Testis (tissue), 3 donors: ENCODE results near the gene MACO1. TPM values are rescaled to one million over a fixed set of nuclear protein-coding genes. Genes with fewer than 3 reads are reported as not detected.

ENCODE experiments used
- DNase-seq: peaks from one replicate; pipeline ENCODE4 v3.0.0-alpha.2; 2019
- H3K27ac ChIP-seq, 2 donors: fragments of 200-600 bp; sonication (generic); one replicate each; pipeline ENCODE4 v1.5.1; 2019
- H3K27me3 ChIP-seq: fragments of 200-600 bp; sonication (generic); one replicate; pipeline ENCODE4 v1.5.1; 2019
- H3K36me3 ChIP-seq: fragments of 200-600 bp; sonication (generic); one replicate; pipeline ENCODE4 v1.5.1; 2017; ENCODE audit warnings: low read depth; ENCODE audit errors: missing control alignments
- H3K4me1 ChIP-seq: fragments of 200-600 bp; sonication (generic); one replicate; pipeline ENCODE4 v1.5.1; 2019
- H3K4me3 ChIP-seq, 2 donors: fragments of 200-600 bp; sonication (generic); one replicate each; pipeline ENCODE4 v1.5.1; 2017 to 2019
- H3K9me3 ChIP-seq: fragments of 200-600 bp; sonication (generic); one replicate; pipeline ENCODE4 v1.5.1; 2017
- POLR2A ChIP-seq: fragments of 450-650 bp; IDR thresholded peaks from one replicate; pipeline ENCODE4 v1.6.1; 2017; ENCODE audit warnings: antibody characterized with exemption, mild to moderate bottlenecking, moderate library complexity
- WGBS, 2 donors: methylation state at CpG; one replicate each; pipeline ENCODE4 v1.1.5; 2018; 5-methylcytosine and 5-hydroxymethylcytosine counted together
- intact Hi-C: fragments of 100-400 bp; cut with DNase I; formaldehyde crosslinking; loops from one replicate; pipeline ENCODE4 v1.15.1; 2023; ENCODE audit warnings: low total_unique reads
- polyA plus RNA-seq: library from polyadenylated mRNA; stranded (reverse); fragments of 350-450 nt; fragmentation: Illumina TruSeq; extraction: RNeasy Lipid Tissue Mini Kit (QIAGEN cat#74804); gene quantifications from one replicate; pipeline ENCODE4 v1.2.3, GENCODE V29; 2014; ENCODE audit warnings: low read depth, low replicate concordance; ENCODE audit not compliant: insufficient read depth
- total RNA-seq, 2 donors: library from RNA; depleted of rRNA; stranded (reverse); fragments of >200 nt; gene quantifications; one replicate each; pipeline ENCODE4 v1.2.3, GENCODE V29; 2016
- TF ChIP-seq, protein P1 (sequence below), 3 experiments: fragments of 450-650 bp in 2 of 3; fragments of 200-600 bp in 1 of 3; sonication (generic) in 1 of 3; IDR thresholded peaks; one replicate each; pipeline ENCODE4 v1.5.1; 2016 to 2019; ENCODE audit warnings: antibody characterized with exemption in 3 of 3, mild to moderate bottlenecking in 2 of 3, moderate library complexity in 1 of 3

MACO1 gene
- total and polyA plus RNA-seq, 3 donors from 2014 or later: 22.1 to 51.3 (median 25.4) TPM

DNA sequence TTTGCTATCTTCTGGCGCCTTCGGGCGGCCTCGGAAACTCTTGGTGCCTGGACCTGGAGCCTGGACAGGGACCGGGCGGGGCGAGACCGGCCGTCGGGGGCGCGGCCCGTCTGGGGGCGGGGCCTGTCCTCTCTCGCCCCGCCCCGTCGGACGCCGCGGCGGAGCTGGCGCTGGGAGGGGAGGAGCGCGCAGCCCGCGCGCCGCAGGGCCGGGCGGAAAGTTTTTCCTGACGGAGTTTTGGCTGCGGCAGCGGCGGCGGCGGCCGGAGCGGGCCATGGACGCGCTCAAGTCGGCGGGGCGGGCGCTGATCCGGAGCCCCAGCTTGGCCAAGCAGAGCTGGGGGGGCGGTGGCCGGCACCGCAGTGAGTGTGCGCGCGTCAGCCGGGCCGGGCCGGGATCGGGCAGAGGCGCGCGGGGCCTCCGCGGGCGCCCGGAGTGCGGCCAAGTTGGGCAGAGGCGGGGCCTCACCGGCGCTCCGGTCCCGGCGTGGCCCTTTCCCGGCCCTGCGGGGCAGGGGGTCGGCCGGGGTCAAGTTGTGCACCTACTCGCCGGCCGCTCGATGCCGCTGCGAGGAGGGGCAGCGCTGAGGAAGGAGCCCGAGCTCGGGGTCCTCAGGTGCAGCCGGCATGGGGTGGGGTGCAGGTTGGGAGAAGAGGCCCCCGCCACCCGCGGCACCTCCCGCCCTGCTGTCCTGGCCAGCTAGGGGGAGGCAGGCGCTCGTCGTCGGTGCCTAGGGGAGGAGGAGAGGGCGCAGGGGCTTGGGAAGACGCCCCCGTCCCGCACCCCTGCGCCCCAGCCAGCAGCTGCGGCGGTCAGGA lies 112.9 kb downstream of the MACO1 start, which contains the start of gene LDLRAP1:
TSS of gene LDLRAP1 (plus strand) at position 182 of the 818 bp plus-strand sequence. CDS start at position 275, 93 bp downstream.
- Histone ChIP-seq H3K27me3 (no peaks in the 10 kb centered on the region), H3K4me1 (peaks cover 22% of the 10 kb centered on the region), H3K4me3 (peak within 1 kb of the TSS; percentile 75 to 84), H3K36me3 (no peaks in the 10 kb centered on the region), H3K9me3 (no peaks in the 10 kb centered on the region), H3K27ac (peak within 1 kb of the TSS; percentile 10 to 73)
- peak; percentile 71 for DNase-seq
- intact Hi-C loops: no loop called here
- no peak for TF ChIP-seq POLR2A
- TF ChIP-seq, protein P1, sequence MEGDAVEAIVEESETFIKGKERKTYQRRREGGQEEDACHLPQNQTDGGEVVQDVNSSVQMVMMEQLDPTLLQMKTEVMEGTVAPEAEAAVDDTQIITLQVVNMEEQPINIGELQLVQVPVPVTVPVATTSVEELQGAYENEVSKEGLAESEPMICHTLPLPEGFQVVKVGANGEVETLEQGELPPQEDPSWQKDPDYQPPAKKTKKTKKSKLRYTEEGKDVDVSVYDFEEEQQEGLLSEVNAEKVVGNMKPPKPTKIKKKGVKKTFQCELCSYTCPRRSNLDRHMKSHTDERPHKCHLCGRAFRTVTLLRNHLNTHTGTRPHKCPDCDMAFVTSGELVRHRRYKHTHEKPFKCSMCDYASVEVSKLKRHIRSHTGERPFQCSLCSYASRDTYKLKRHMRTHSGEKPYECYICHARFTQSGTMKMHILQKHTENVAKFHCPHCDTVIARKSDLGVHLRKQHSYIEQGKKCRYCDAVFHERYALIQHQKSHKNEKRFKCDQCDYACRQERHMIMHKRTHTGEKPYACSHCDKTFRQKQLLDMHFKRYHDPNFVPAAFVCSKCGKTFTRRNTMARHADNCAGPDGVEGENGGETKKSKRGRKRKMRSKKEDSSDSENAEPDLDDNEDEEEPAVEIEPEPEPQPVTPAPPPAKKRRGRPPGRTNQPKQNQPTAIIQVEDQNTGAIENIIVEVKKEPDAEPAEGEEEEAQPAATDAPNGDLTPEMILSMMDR (IDR thresholded peaks at IDR 0.05): no peak
- WGBS, 2 donors: 0 to 1% methylated on average over 5 to 23 of the region's 99 CpGs

DNA sequence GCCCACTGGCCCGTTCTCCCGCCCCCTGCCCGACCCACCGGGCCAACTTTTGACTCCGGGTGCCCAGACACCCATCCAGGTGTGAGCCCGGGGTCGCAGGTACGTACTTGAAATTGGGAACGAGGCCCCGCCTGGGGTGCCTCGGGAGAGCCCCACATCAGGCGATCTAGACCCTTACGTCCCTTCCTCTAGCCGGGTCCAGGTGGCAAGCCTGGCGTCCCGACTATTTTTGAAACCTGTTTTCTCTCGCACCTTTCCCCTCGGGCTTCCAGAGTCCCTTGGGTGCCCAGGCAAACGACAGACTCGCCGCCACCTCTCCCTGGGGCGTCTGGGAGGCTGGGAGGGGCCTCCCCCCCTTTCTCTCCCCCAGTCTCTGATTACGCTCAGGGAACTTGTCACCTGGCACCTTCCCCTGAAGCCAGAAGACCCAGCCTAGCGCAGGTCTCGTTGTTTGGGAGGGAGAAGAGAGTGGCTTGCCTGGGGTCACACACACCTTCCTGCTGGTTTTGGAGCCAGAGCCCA lies 113.6 kb downstream of the MACO1 start:
- 8 to 12% methylated on average over 20 to 25 of the region's 25 CpGs for WGBS, 2 donors
- intact Hi-C loops: no loop called here
- H3K4me3 ChIP-seq: peak overlapping the region; percentile 75 to 84
- peak overlapping the region; percentile 10 to 73 for H3K27ac ChIP-seq
- H3K4me1 ChIP-seq: peaks cover 25% of the 10 kb centered on the region
- no peaks in the 10 kb centered on the region for H3K27me3 ChIP-seq
- no peaks in the 10 kb centered on the region for H3K9me3 ChIP-seq
- H3K36me3 ChIP-seq: no peaks in the 10 kb centered on the region
- no peak for DNase-seq
- TF ChIP-seq, protein P1 (IDR thresholded peaks at IDR 0.05): no peak
- TF ChIP-seq POLR2A: no peak

DNA sequence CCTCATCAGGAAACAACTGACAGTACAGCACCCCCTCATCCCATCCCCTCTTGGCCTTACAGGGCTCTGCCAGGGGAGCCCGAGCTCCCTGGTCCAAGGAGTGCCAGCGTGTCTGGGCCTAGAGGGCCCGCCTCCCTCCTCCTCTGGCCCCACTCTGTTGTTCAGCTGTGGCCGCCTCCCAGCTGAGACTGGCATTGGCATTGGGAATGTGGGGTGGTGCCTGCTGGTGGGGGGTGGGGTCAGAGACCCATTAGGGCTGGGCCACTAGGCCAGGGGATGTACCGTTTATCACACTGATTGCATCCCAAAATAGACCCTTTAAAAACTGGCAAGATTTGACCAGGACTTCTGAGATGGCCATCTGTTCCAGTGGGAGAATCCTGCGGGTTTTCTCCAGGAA lies 114.1 kb downstream of the MACO1 start:
- intact Hi-C loops: no loop called here
- TF ChIP-seq POLR2A: no peak
- TF ChIP-seq, protein P1 (IDR thresholded peaks at IDR 0.05): no peak
- Histone ChIP-seq H3K27me3 (no peaks in the 10 kb centered on the region), H3K9me3 (no peaks in the 10 kb centered on the region), H3K4me1 (peaks cover 30% of the 10 kb centered on the region), H3K4me3 (peak overlapping the region in 1 of 2 donors; percentile 75), H3K36me3 (no peaks in the 10 kb centered on the region), H3K27ac (no peak overlapping the region)
- no peak for DNase-seq
- 38 to 41% methylated on average over 4 to 6 of the region's 6 CpGs for WGBS, 2 donors

GRCh38 chr1:25545767-25546166 lies 115.1 kb downstream of the MACO1 start:
- DNase-seq: no peak
- TF ChIP-seq POLR2A: no peak
- TF ChIP-seq, protein P1 (IDR thresholded peaks at IDR 0.05): no peak
- Histone ChIP-seq H3K4me1 (peaks cover 38% of the 10 kb centered on the region), H3K4me3 (no peak overlapping the region), H3K9me3 (no peaks in the 10 kb centered on the region), H3K27me3 (no peaks in the 10 kb centered on the region), H3K36me3 (no peaks in the 10 kb centered on the region), H3K27ac (no peak overlapping the region)
- intact Hi-C loops: no loop called here
- 79 to 84% methylated on average over 3 of the region's 3 CpGs for WGBS, 2 donors
